Psoas muscle (tissue), 8 donors: ENCODE data around the gene MS4A6A. TPM values are rescaled to one million over a fixed set of nuclear protein-coding genes. Genes with fewer than 3 reads are reported as not detected.

Experiments used
- ATAC-seq, 4 donors: fragments of 200-7000 bp; cut with Tn5 transposase; one replicate each; pipeline ENCODE4 v1.9.1; 2020; ENCODE audit warnings: moderate library complexity in 3 of 4, mild to moderate bottlenecking in 2 of 4
- DNase-seq, 2 donors: peaks; one replicate each; pipeline ENCODE4 v3.0.0-alpha.2; 2020
- H3K27ac ChIP-seq: fragments of 200-600 bp; one replicate; pipeline ENCODE4 v1.8.0; 2022
- H3K27me3 ChIP-seq, 3 donors: fragments of 200-600 bp in 1 of 3; one replicate each; pipeline versions ENCODE4 v1.6.1 to v1.8.0; 2013 to 2022; ENCODE audit warnings: low read length in 2 of 3, mild to moderate bottlenecking in 2 of 3, moderate library complexity in 1 of 3; ENCODE audit not compliant: insufficient read depth in 3 of 3
- H3K36me3 ChIP-seq, 2 donors: fragments of 200-600 bp in 1 of 2; one replicate each; pipeline versions ENCODE4 v1.6.1 to v1.8.0; 2013 to 2022; ENCODE audit warnings: low read depth in 1 of 2, mild to moderate bottlenecking in 1 of 2, moderate library complexity in 1 of 2; ENCODE audit not compliant: insufficient read depth in 1 of 2
- H3K4me1 ChIP-seq: fragments of 200-600 bp; one replicate; pipeline ENCODE4 v1.8.0; 2022
- H3K4me3 ChIP-seq: fragments of 200-600 bp; one replicate; pipeline ENCODE4 v1.8.0; 2022; ENCODE audit warnings: mild to moderate bottlenecking
- H3K9me3 ChIP-seq: fragments of 200-600 bp; one replicate; pipeline ENCODE4 v1.8.0; 2022
- CTCF ChIP-seq: fragments of 200-600 bp; IDR thresholded peaks from one replicate; pipeline ENCODE4 v1.8.0; 2022; ENCODE audit warnings: antibody characterized with exemption
- WGBS, 3 donors: extraction: QIAGEN DNeasy Blood & Tissue Kit; methylation state at CpG; one replicate each; pipeline versions ENCODE4 v1.1.6 to v1.1.7; 2013; 5-methylcytosine and 5-hydroxymethylcytosine counted together
- intact Hi-C, 2 donors: fragments of 100-400 bp; cut with DNase I; formaldehyde crosslinking; loops; one replicate each; pipeline versions ENCODE4 v1.11.0 to v1.14.2; 2022
- polyA plus RNA-seq, 3 donors: library from polyadenylated mRNA; stranded (reverse); fragments of 200-250 nt; gene quantifications; one replicate each; pipeline ENCODE4 v1.2.3, GENCODE V29; 2013
- total RNA-seq, 4 donors: library from RNA; stranded (reverse); fragmentation: NEBNext Ultra II Directional in 2 of 4; extraction: Animal tissue kit (Norgen Biotek cat#: 25700) in 2 of 4; gene quantifications; one replicate each; pipeline versions ENCODE4 v1.2.1 to v1.2.4, GENCODE V29; 2021 to 2023
- donor health status: healthy with polysubstance abuse.
- donor health status: DM: no; HTN: no; CAD: no; lungs with moderate emphysema.
- donor health status: Bipolar disorder and iron deficiency.
- donor health status: healthy.
- donor health status: DM: yes; HTN: yes; CAD: no.
- donor health status: DM: no; HTN: no; CAD: no.
- donor health status: DM: no; HTN: no; CAD: no.
- donor health status: DM: yes; HTN: yes; CAD: no.

Gene MS4A6A
- total and polyA plus RNA-seq, 7 donors = 2.9 to 22.6 (median 14.7) TPM

GRCh38 chr11:60164550-60165075 lies 18.3 kb downstream of the MS4A6A start:
- TF ChIP-seq CTCF = no peak
- Histone ChIP-seq H3K4me1 (no peaks in the 10 kb centered on the region), H3K4me3 (no peak overlapping the region), H3K36me3 (no peaks in the 10 kb centered on the region), H3K27ac (no peak overlapping the region), H3K27me3 (no peaks in the 10 kb centered on the region), H3K9me3 (no peaks in the 10 kb centered on the region)
- ATAC-seq (no peak), DNase-seq (no peak)
- 87 to 100% (median 100%) methylated on average over 1 of the region's 1 CpG for WGBS, 3 donors
- intact Hi-C loops = no loop called here

- Histone ChIP-seq H3K4me1 (no peaks in the 10 kb centered on the region), H3K27ac (no peak overlapping the region), H3K4me3 (no peak overlapping the region), H3K27me3 (no peaks in the 10 kb centered on the region), H3K9me3 (no peaks in the 10 kb centered on the region), H3K36me3 (no peaks in the 10 kb centered on the region)
- ATAC-seq (no peak), DNase-seq (no peak)
- WGBS, 3 donors = 55 to 65% (median 62%) methylated on average over 4 of the region's 4 CpGs
- TF ChIP-seq CTCF = no peak
- intact Hi-C loops = no loop called here
Measured at GRCh38 chr11:60161766-60162165, 21.1 kb downstream of the MS4A6A start.

GRCh38 chr11:60161107-60161506 lies 21.8 kb downstream of the MS4A6A start:
- ATAC-seq = no peak

GRCh38 chr11:60159868-60160267 lies 23.0 kb downstream of the MS4A6A start:
- WGBS, 3 donors = 26 to 34% (median 27%) methylated on average over 1 of the region's 1 CpG
- TF ChIP-seq CTCF = no peak
- H3K4me3 ChIP-seq = no peak overlapping the region
- no peaks in the 10 kb centered on the region for H3K36me3 ChIP-seq
- ATAC-seq (no peak), DNase-seq (no peak)
- H3K4me1 ChIP-seq = no peaks in the 10 kb centered on the region
- no peaks in the 10 kb centered on the region for H3K27me3 ChIP-seq
- intact Hi-C loops = no loop called here
- no peaks in the 10 kb centered on the region for H3K9me3 ChIP-seq
- no peak overlapping the region for H3K27ac ChIP-seq

More at GRCh38 chr11:60161107-60161506, 21.8 kb downstream of the MS4A6A start:
- H3K4me3 ChIP-seq = no peak overlapping the region
- no peaks in the 10 kb centered on the region for H3K9me3 ChIP-seq
- no peaks in the 10 kb centered on the region for H3K27me3 ChIP-seq
- 35 to 48% (median 42%) methylated on average over 2 of the region's 2 CpGs for WGBS, 3 donors
- H3K36me3 ChIP-seq = no peaks in the 10 kb centered on the region
- no peak for DNase-seq
- no peak for TF ChIP-seq CTCF
- H3K27ac ChIP-seq = no peak overlapping the region
- intact Hi-C loops = no loop called here
- no peaks in the 10 kb centered on the region for H3K4me1 ChIP-seq

- DNase-seq (no peak), ATAC-seq (no peak)
- H3K9me3 ChIP-seq = no peaks in the 10 kb centered on the region
- H3K4me3 ChIP-seq = no peak overlapping the region
- no peak overlapping the region for H3K27ac ChIP-seq
- 23 to 60% (median 46%) methylated on average over 2 of the region's 2 CpGs for WGBS, 3 donors
- H3K27me3 ChIP-seq = no peaks in the 10 kb centered on the region
- intact Hi-C loops = no loop called here
- no peaks in the 10 kb centered on the region for H3K4me1 ChIP-seq
- no peaks in the 10 kb centered on the region for H3K36me3 ChIP-seq
- TF ChIP-seq CTCF = no peak
Measured at GRCh38 chr11:60159284-60159683, 23.6 kb downstream of the MS4A6A start.
